A549 treated with dexamethasone at 1 μM for 4 hours (cell line): ENCODE data around the gene ABI3BP. TPM values are rescaled to one million over a fixed set of nuclear protein-coding genes. Genes with fewer than 3 reads are reported as not detected.

Experiments
- total RNA-seq: library from RNA; stranded (reverse); fragments of 200-300 nt; extraction: Qiagen RNA extraction; gene quantifications from 5 replicates; pipeline ENCODE4 v1.2.3, GENCODE V29; 2022

Gene ABI3BP
- 0.97 to 2.7 TPM (median 1.4 TPM) in 5 replicates for total RNA-seq

GRCh38 chr3:100993309-100993708 lies at the start of gene ABI3BP:
Gene ABI3BP, minus strand, starts transcription at chr3:100993421. Its CDS starts 37 bp downstream, at chr3:100993384.

GRCh38 chr3:100708989-100709841 lies 284.0 kb downstream of the ABI3BP start, which contains the start of gene TFG:
Gene TFG, plus strand, starts transcription at chr3:100709494. Its CDS starts 4,192 bp downstream, at chr3:100713686.

